HepG2 (cell line): Measurements from ENCODE around the gene HAPLN2. TPM values are rescaled to one million over a fixed set of nuclear protein-coding genes. Genes with fewer than 3 reads are reported as not detected.

Experiments
- ARID4A ChIP-seq: sonication (generic); formaldehyde crosslinking; IDR thresholded peaks from 2 replicates; pipeline ENCODE4 v1.5.0; 2020; ENCODE audit warnings: mild to moderate bottlenecking, missing genetic modification reagents, borderline replicate concordance
- ARNT2 ChIP-seq: sonication (generic); formaldehyde crosslinking; IDR thresholded peaks from 2 replicates; pipeline ENCODE4 v1.8.0; 2022; ENCODE audit warnings: mild to moderate bottlenecking, low read depth, missing genetic modification reagents, moderate library complexity
- CBFB ChIP-seq: sonication (generic); formaldehyde crosslinking; IDR thresholded peaks from 2 replicates; pipeline ENCODE4 v1.4.0; 2020; ENCODE audit warnings: missing genetic modification reagents
- CEBPG ChIP-seq: IDR thresholded peaks from 2 replicates; pipeline ENCODE4 v1.6.1; 2016
- CREB1 ChIP-seq, 2 experiments: fragments of 450-650 bp in 1 of 2; IDR thresholded peaks; 2 replicates each; pipeline ENCODE4 v1.6.1; 2016 to 2017; ENCODE audit warnings: control low read depth in 1 of 2, mild to moderate bottlenecking in 1 of 2, missing compliant biosample characterization in 1 of 2, missing genetic modification characterization in 1 of 2
- DPF2 ChIP-seq: sonication (generic); formaldehyde crosslinking; IDR thresholded peaks from 2 replicates; pipeline ENCODE4 v1.4.0; 2020; ENCODE audit warnings: mild to moderate bottlenecking, low read depth, missing genetic modification reagents, borderline replicate concordance
- JARID2 ChIP-seq: sonication (generic); formaldehyde crosslinking; IDR thresholded peaks from 2 replicates; pipeline ENCODE4 v1.8.1; 2023; ENCODE audit warnings: missing genetic modification reagents, inconsistent platforms; ENCODE audit not compliant: insufficient replicate concordance
- MAF1 ChIP-seq: sonication (generic); formaldehyde crosslinking; IDR thresholded peaks from 2 replicates; pipeline ENCODE4 v1.5.0; 2020; ENCODE audit warnings: missing genetic modification reagents, borderline replicate concordance
- NFKB2 ChIP-seq: sonication (generic); formaldehyde crosslinking; IDR thresholded peaks from 2 replicates; pipeline ENCODE4 v1.4.0; 2020; ENCODE audit warnings: missing genetic modification reagents, borderline replicate concordance
- NR2F2 ChIP-seq: IDR thresholded peaks from 2 replicates; pipeline ENCODE4 v1.6.1; 2012; ENCODE audit warnings: low read depth, inconsistent platforms, borderline replicate concordance
- NR2F6 ChIP-seq, 2 experiments: IDR thresholded peaks; 2 replicates each; pipeline ENCODE4 v1.6.1; 2016; ENCODE audit warnings: antibody characterized with exemption in 1 of 2, mild to moderate bottlenecking in 1 of 2
- PAWR ChIP-seq: sonication (generic); formaldehyde crosslinking; IDR thresholded peaks from 2 replicates; pipeline ENCODE4 v1.4.0; 2020; ENCODE audit warnings: missing genetic modification reagents, mild to moderate bottlenecking, borderline replicate concordance
- PITX1 ChIP-seq: sonication (generic); formaldehyde crosslinking; IDR thresholded peaks from 2 replicates; pipeline ENCODE4 v1.5.1; 2020; ENCODE audit warnings: mild to moderate bottlenecking, missing genetic modification reagents
- SMARCC2 ChIP-seq: fragments of 450-650 bp; IDR thresholded peaks from 2 replicates; pipeline ENCODE4 v1.6.1; 2017; ENCODE audit warnings: antibody characterized with exemption, mild to moderate bottlenecking
- ZFAT ChIP-seq: sonication (generic); formaldehyde crosslinking; conservative IDR thresholded peaks from 2 replicates; pipeline ENCODE4 v1.8.1; 2023; ENCODE audit warnings: missing genetic modification reagents, inconsistent platforms
- ZNF282 ChIP-seq: fragments of 450-650 bp; IDR thresholded peaks from 2 replicates; pipeline ENCODE4 v1.6.1; 2018; ENCODE audit not compliant: partially characterized antibody
- ZNF414 ChIP-seq: sonication (generic); formaldehyde crosslinking; IDR thresholded peaks from 2 replicates; pipeline ENCODE4 v1.5.0; 2020; ENCODE audit warnings: missing genetic modification reagents
- ZNF619 ChIP-seq: sonication (generic); formaldehyde crosslinking; IDR thresholded peaks from 2 replicates; pipeline ENCODE4 v1.4.0; 2020; ENCODE audit warnings: mild to moderate bottlenecking, missing genetic modification reagents
- ZNF713 ChIP-seq: sonication (generic); formaldehyde crosslinking; IDR thresholded peaks from 2 replicates; pipeline ENCODE4 v1.4.0; 2020; ENCODE audit warnings: mild to moderate bottlenecking, missing genetic modification reagents
- ZNF772 ChIP-seq: sonication (generic); formaldehyde crosslinking; IDR thresholded peaks from 2 replicates; pipeline ENCODE4 v1.5.0; 2020; ENCODE audit warnings: mild to moderate bottlenecking, missing genetic modification reagents
- ZNF83 ChIP-seq: sonication (generic); formaldehyde crosslinking; IDR thresholded peaks from 2 replicates; pipeline ENCODE4 v1.4.0; 2020; ENCODE audit warnings: missing genetic modification reagents, mild to moderate bottlenecking, borderline replicate concordance
- polyA plus RNA-seq, 8 experiments: library from polyadenylated mRNA; depleted of rRNA in 3 of 8; stranded (reverse) in 7 of 8; unstranded in 1 of 8; fragments of >200 nt; fragmentation: Illumina TruSeq in 4 of 8; extraction: Trizol in 4 of 8; gene quantifications; 2 replicates each; pipeline versions ENCODE4 v1.2.1 to v1.2.3, GENCODE V29; 2011 to 2016; ENCODE audit warnings: low read depth in 4 of 8, missing spikeins in 1 of 8, mixed read lengths in 1 of 8; ENCODE audit not compliant: insufficient read depth in 1 of 8
- total RNA-seq, 5 experiments: library from RNA; depleted of rRNA; stranded (reverse); fragments of >200 nt; fragmentation: Illumina TruSeq; extraction: Trizol; gene quantifications; 2 replicates each; pipeline ENCODE4 v1.2.3, GENCODE V29; 2016; ENCODE audit warnings: low read depth in 1 of 5
- TF ChIP-seq, protein P1 (sequence below): sonication (generic); formaldehyde crosslinking; IDR thresholded peaks from 2 replicates; pipeline ENCODE4 v1.5.0; 2020; ENCODE audit warnings: missing genetic modification reagents
- TF ChIP-seq, protein P2 (sequence below), 2 experiments: sonication (generic) in 1 of 2; formaldehyde crosslinking in 1 of 2; IDR thresholded peaks; 2 replicates each; pipeline versions ENCODE4 v1.4.0 to v1.6.1; 2018 to 2020; ENCODE audit warnings: missing genetic modification reagents in 2 of 2, borderline replicate concordance in 1 of 2, low read depth in 1 of 2, mild to moderate bottlenecking in 1 of 2, missing biosample characterization in 1 of 2

The HAPLN2 gene
- total and polyA plus RNA-seq, 2 of the 13 experiments (the other 11 are each of a cell fraction or from before 2014, with no cell fraction given) = not detected

DNA sequence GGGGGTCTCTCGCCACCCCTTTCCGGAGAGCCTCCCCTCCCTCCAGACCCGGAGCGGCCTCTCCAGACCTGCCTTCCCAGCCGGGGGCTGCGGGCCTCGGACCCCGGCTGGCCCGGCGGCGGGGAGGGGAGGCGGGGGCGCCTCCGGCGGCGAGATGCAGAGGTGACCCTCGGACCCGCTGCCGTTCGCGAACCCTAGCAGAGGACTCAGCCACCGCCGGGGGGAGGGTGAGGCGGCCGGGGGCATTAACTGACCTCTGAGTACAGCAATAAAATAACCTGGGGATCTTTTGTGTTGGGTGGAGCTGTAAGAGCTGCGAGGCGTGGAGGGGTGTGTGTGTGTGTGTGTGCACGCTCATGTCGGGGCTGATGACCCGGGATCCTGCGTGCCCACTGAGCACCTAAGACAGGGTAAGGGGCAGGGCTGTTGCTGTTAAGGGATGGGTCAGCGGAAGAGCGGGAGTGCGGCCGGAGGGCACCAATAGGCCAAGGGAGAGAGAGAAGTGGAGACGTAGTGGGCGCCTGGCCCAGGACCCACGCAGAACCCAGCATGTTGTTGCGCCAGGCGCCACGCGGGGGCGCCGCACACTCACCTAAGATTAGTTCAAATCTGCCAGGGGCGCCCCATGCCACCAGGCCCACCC is 6.3 kb downstream of the HAPLN2 start (continued):
- TF ChIP-seq ZNF414 (CRISPR knock-in tag) (no peak), ZNF83 (CRISPR knock-in tag) (no peak), ARNT2 (CRISPR knock-in tag) (no peak), MAF1 (CRISPR knock-in tag) (no peak), ZNF713 (CRISPR knock-in tag) (no peak), CBFB (CRISPR knock-in tag) (no peak), ZNF772 (CRISPR knock-in tag) (no peak), PAWR (no peak), NFKB2 (CRISPR knock-in tag) (no peak), ZNF619 (CRISPR knock-in tag) (no peak), CREB1 (IDR thresholded peaks at IDR 0.05) (no peak), CREB1 (CRISPR knock-in tag; IDR thresholded peaks at IDR 0.05) (no peak), ARID4A (CRISPR knock-in tag) (peak; percentile 29; the same call in 1 of the 2 replicates), SMARCC2 (no peak), NR2F6 (IDR thresholded peaks at IDR 0.05) (no peak), NR2F6 (CRISPR knock-in tag; IDR thresholded peaks at IDR 0.05) (no peak), JARID2 (CRISPR knock-in tag) (no peak), NR2F2 (no peak), ZNF282 (no peak), DPF2 (CRISPR knock-in tag) (no peak), PITX1 (peak; percentile 57; the same call in 1 of the 2 replicates), CEBPG (no peak), ZFAT (CRISPR knock-in tag) (no peak)
- TF ChIP-seq, protein P1, sequence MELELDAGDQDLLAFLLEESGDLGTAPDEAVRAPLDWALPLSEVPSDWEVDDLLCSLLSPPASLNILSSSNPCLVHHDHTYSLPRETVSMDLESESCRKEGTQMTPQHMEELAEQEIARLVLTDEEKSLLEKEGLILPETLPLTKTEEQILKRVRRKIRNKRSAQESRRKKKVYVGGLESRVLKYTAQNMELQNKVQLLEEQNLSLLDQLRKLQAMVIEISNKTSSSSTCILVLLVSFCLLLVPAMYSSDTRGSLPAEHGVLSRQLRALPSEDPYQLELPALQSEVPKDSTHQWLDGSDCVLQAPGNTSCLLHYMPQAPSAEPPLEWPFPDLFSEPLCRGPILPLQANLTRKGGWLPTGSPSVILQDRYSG (CRISPR knock-in tag) = no peak
- TF ChIP-seq, protein P2, sequence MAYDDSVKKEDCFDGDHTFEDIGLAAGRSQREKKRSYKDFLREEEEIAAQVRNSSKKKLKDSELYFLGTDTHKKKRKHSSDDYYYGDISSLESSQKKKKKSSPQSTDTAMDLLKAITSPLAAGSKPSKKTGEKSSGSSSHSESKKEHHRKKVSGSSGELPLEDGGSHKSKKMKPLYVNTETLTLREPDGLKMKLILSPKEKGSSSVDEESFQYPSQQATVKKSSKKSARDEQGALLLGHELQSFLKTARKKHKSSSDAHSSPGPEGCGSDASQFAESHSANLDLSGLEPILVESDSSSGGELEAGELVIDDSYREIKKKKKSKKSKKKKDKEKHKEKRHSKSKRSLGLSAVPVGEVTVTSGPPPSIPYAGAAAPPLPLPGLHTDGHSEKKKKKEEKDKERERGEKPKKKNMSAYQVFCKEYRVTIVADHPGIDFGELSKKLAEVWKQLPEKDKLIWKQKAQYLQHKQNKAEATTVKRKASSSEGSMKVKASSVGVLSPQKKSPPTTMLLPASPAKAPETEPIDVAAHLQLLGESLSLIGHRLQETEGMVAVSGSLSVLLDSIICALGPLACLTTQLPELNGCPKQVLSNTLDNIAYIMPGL (CRISPR knock-in tag; IDR thresholded peaks at IDR 0.05; ENCODE audit: borderline replicate concordance in 1 of 2, low read depth in 1 of 2) = peak in 1 of 2 experiments; percentile 47; a peak in 2 of 4 replicates
